DOHH2 (cell line): Measurements from ENCODE around the gene TMEM14C.

Source experiments
- CTCF ChIP-seq: fragments of 200-600 bp; sonication (generic); IDR thresholded peaks from one replicate; pipeline ENCODE4 v1.5.1; 2014; ENCODE audit warnings: antibody characterized with exemption, mild to moderate bottlenecking, low read depth, low read length; ENCODE audit not compliant: poor library complexity, severe bottlenecking
- EZH2phosphoT487 ChIP-seq: fragments of 200-600 bp; sonication (generic); IDR thresholded peaks from 2 replicates; pipeline ENCODE4 v1.6.1; 2017; ENCODE audit warnings: borderline replicate concordance, mild to moderate bottlenecking, antibody characterized with exemption, low read length, moderate library complexity, mixed read lengths

GRCh38 chr6:10685092-10685915, 37.6 kb upstream of the TMEM14C start:
- TF ChIP-seq CTCF: no peak
- TF ChIP-seq EZH2phosphoT487: no peak
